Left ventricle myocardium inferior (tissue), 1 donor: ENCODE measurements around the gene KRTAP9-4. TPM values are rescaled to one million over a fixed set of nuclear protein-coding genes. Genes with fewer than 3 reads are reported as not detected.
"Not testable (repeated sequence)": the region's sequence is repeated elsewhere in the genome, so short reads cannot be mapped to it uniquely, and the experiment has no call there.

Source experiments
- DNase-seq: peaks from one replicate; pipeline ENCODE4 v3.0.0-alpha.2; 2020
- H3K27ac ChIP-seq: fragments of 200-600 bp; replicated peaks from 2 replicates; pipeline ENCODE4 v1.8.0; 2021
- H3K27me3 ChIP-seq: fragments of 200-600 bp; 2 replicates; pipeline ENCODE4 v1.8.0; 2021; ENCODE audit warnings: low read depth
- H3K36me3 ChIP-seq: fragments of 200-600 bp; 2 replicates; pipeline ENCODE4 v1.8.0; 2021
- H3K4me1 ChIP-seq: fragments of 200-600 bp; 2 replicates; pipeline ENCODE4 v1.8.0; 2021
- H3K4me3 ChIP-seq: fragments of 200-600 bp; 2 replicates; pipeline ENCODE4 v1.8.0; 2021; ENCODE audit warnings: mild to moderate bottlenecking, moderate library complexity
- H3K9me3 ChIP-seq: fragments of 200-600 bp; replicated peaks from 2 replicates; pipeline ENCODE4 v1.8.0; 2021
- CTCF ChIP-seq: fragments of 200-600 bp; IDR thresholded peaks from 2 replicates; pipeline ENCODE4 v1.8.0; 2021; ENCODE audit warnings: antibody characterized with exemption, mild to moderate bottlenecking, borderline replicate concordance
- intact Hi-C: fragments of 100-400 bp; cut with micrococcal nuclease; formaldehyde crosslinking; loops from one replicate; pipeline ENCODE4 v1.11.0; 2022
- long read RNA-seq: library from polyadenylated mRNA; unstranded; transcript quantifications from one replicate; pipeline ENCODE4 v2.0.0, GENCODE V29; 2021
- total RNA-seq: library from RNA; stranded (reverse); fragmentation: NEBNext Ultra II Directional; extraction: Animal tissue kit (Norgen Biotek cat#: 25700); gene quantifications from one replicate; pipeline ENCODE4 v1.2.1, GENCODE V29; 2021
- donor health status: DM: no; HTN: yes; CAD: no; lungs with severe emphysema.

Gene KRTAP9-4
- total RNA-seq, result not detected
- long read RNA-seq, result 0 reads

GRCh38 chr17:41249637-41250240, at the start of gene KRTAP9-4:
TSS of gene KRTAP9-4 (plus strand) at chr17:41249687. CDS start at chr17:41249721, 34 bp downstream.
- H3K9me3 ChIP-seq, H3K4me3 ChIP-seq, H3K4me1 ChIP-seq, H3K27ac ChIP-seq, H3K36me3 ChIP-seq, DNase-seq, intact Hi-C loops: not testable (repeated sequence)
- peaks cover 59% of the 10 kb centered on the region for H3K27me3 ChIP-seq

GRCh38 chr17:41211845-41212466, 37.5 kb upstream of the KRTAP9-4 start:
- no peaks in the 10 kb centered on the region for H3K36me3 ChIP-seq
- peaks cover 90% of the 10 kb centered on the region for H3K27me3 ChIP-seq
- TF ChIP-seq CTCF, result no peak
- DNase-seq, result no peak
- intact Hi-C loops, result no loop called here
- H3K4me1 ChIP-seq, result no peaks in the 10 kb centered on the region
- H3K27ac ChIP-seq, result no peak overlapping the region
- no peak overlapping the region for H3K4me3 ChIP-seq
- no peaks in the 10 kb centered on the region for H3K9me3 ChIP-seq

GRCh38 chr17:41212524-41213169, 36.8 kb upstream of the KRTAP9-4 start:
- H3K36me3 ChIP-seq, result no peaks in the 10 kb centered on the region
- H3K27me3 ChIP-seq, result peaks cover 93% of the 10 kb centered on the region
- DNase-seq, result no peak
- intact Hi-C loops, result no loop called here
- TF ChIP-seq CTCF, result no peak
- no peaks in the 10 kb centered on the region for H3K9me3 ChIP-seq
- H3K27ac ChIP-seq, result no peak overlapping the region
- H3K4me3 ChIP-seq, result no peak overlapping the region
- no peaks in the 10 kb centered on the region for H3K4me1 ChIP-seq

- Histone ChIP-seq H3K27ac (no peak overlapping the region), H3K4me1 (no peaks in the 10 kb centered on the region), H3K4me3 (no peak overlapping the region), H3K36me3 (no peaks in the 10 kb centered on the region), H3K9me3 (peaks cover 5% of the 10 kb centered on the region), H3K27me3 (peaks cover 80% of the 10 kb centered on the region)
- intact Hi-C loops, result no loop called here
- DNase-seq, result no peak
- TF ChIP-seq CTCF, result no peak
Measured at GRCh38 chr17:41215681-41216080, 33.8 kb upstream of the KRTAP9-4 start.

GRCh38 chr17:41223821-41224220, 25.7 kb upstream of the KRTAP9-4 start:
- TF ChIP-seq CTCF, result no peak
- DNase-seq, result no peak

GRCh38 chr17:41226051-41226450, 23.4 kb upstream of the KRTAP9-4 start:
- H3K27ac ChIP-seq, result no peak overlapping the region
- no peaks in the 10 kb centered on the region for H3K9me3 ChIP-seq
- intact Hi-C loops, result no loop called here
- no peaks in the 10 kb centered on the region for H3K36me3 ChIP-seq
- no peak for TF ChIP-seq CTCF
- H3K4me3 ChIP-seq, result no peak overlapping the region
- H3K27me3 ChIP-seq, result peaks cover 53% of the 10 kb centered on the region
- no peaks in the 10 kb centered on the region for H3K4me1 ChIP-seq
- no peak for DNase-seq

More at GRCh38 chr17:41223821-41224220, 25.7 kb upstream of the KRTAP9-4 start:
- intact Hi-C loops, result no loop called here
- Histone ChIP-seq H3K27ac (no peak overlapping the region), H3K9me3 (peaks cover 5% of the 10 kb centered on the region), H3K36me3 (no peaks in the 10 kb centered on the region), H3K27me3 (peaks cover 45% of the 10 kb centered on the region), H3K4me1 (no peaks in the 10 kb centered on the region), H3K4me3 (no peak overlapping the region)

GRCh38 chr17:41226598-41227095, 22.8 kb upstream of the KRTAP9-4 start, which contains the start of gene KRTAP9-2:
TSS of gene KRTAP9-2 (plus strand) at chr17:41226648. CDS start at chr17:41226655, 7 bp downstream.
- intact Hi-C loops, H3K4me3 ChIP-seq, H3K9me3 ChIP-seq, H3K27ac ChIP-seq, H3K4me1 ChIP-seq, H3K36me3 ChIP-seq, DNase-seq: not testable (repeated sequence)
- H3K27me3 ChIP-seq, result peaks cover 54% of the 10 kb centered on the region
